Stomach (tissue), 9 donors: ENCODE data around the gene SLC16A10. TPM values are rescaled to one million over a fixed set of nuclear protein-coding genes. Genes with fewer than 3 reads are reported as not detected.

ENCODE experiments used
- DNase-seq, 2 donors: peaks; one replicate each; pipeline versions ENCODE4 v3.0.0 to v3.0.0-alpha.2; 2013 to 2019
- H3K27ac ChIP-seq, 5 donors: fragments of 200-600 bp in 4 of 5; sonication (generic) in 4 of 5; one replicate each; pipeline ENCODE4 v1.5.1; 2013 to 2019; ENCODE audit warnings: mild to moderate bottlenecking in 1 of 5, moderate library complexity in 1 of 5
- H3K27me3 ChIP-seq, 3 donors: fragments of 200-600 bp; sonication (generic); one replicate each; pipeline ENCODE4 v1.5.1; 2017 to 2019; ENCODE audit warnings: mixed run types in 1 of 3
- H3K36me3 ChIP-seq, 4 donors: fragments of 200-600 bp; sonication (generic); 1 replicate in 3 of 4; 2 replicates in 1 of 4; pipeline ENCODE4 v1.5.1; 2016 to 2019
- H3K4me1 ChIP-seq, 4 donors: fragments of 200-600 bp; sonication (generic); one replicate each; pipeline ENCODE4 v1.5.1; 2016 to 2019
- H3K4me3 ChIP-seq, 4 donors: fragments of 200-600 bp; sonication (generic) in 3 of 4; one replicate each; pipeline ENCODE4 v1.5.1; 2016 to 2019; ENCODE audit warnings: mild to moderate bottlenecking in 1 of 4
- H3K9me3 ChIP-seq, 4 donors: fragments of 200-600 bp; sonication (generic); one replicate each; pipeline ENCODE4 v1.5.1; 2016 to 2019
- CTCF ChIP-seq, 7 experiments: fragments of 450-650 bp in 4 of 7; fragments of 200-600 bp in 3 of 7; sonication (generic) in 3 of 7; IDR thresholded peaks; one replicate each; pipeline ENCODE4 v1.5.1; 2016 to 2019; ENCODE audit warnings: antibody characterized with exemption in 7 of 7, control low read depth in 2 of 7, mild to moderate bottlenecking in 1 of 7
- EP300 ChIP-seq: sonication (generic); formaldehyde crosslinking; IDR thresholded peaks from one replicate; pipeline ENCODE4 v1.6.1; 2017; ENCODE audit warnings: antibody characterized with exemption
- POLR2A ChIP-seq, 4 donors: fragments of 450-650 bp; IDR thresholded peaks; one replicate each; pipeline ENCODE4 v1.6.1; 2016; ENCODE audit warnings: antibody characterized with exemption in 4 of 4, control low read depth in 2 of 4, mild to moderate bottlenecking in 1 of 4, moderate library complexity in 1 of 4
- POLR2AphosphoS5 ChIP-seq, 3 donors: sonication (generic); formaldehyde crosslinking; IDR thresholded peaks; one replicate each; pipeline ENCODE4 v1.6.1; 2016; ENCODE audit warnings: antibody characterized with exemption in 3 of 3
- WGBS, 5 donors: extraction: QIAGEN DNeasy Blood & Tissue Kit in 3 of 5; methylation state at CpG; one replicate each; pipeline versions ENCODE4 v1.1.5 to v1.1.7; 2013 to 2018; 5-methylcytosine and 5-hydroxymethylcytosine counted together
- intact Hi-C: fragments of 100-400 bp; cut with DNase I; formaldehyde crosslinking; loops from one replicate; pipeline ENCODE4 v1.15.1; 2023; ENCODE audit warnings: low total_unique reads
- polyA plus RNA-seq, 3 donors: library from polyadenylated mRNA; stranded (reverse); fragments of 200-250 nt; gene quantifications; one replicate each; pipeline ENCODE4 v1.2.3, GENCODE V29; 2013
- total RNA-seq, 5 donors: library from RNA; depleted of rRNA; stranded (reverse); fragments of >200 nt; gene quantifications; one replicate each; pipeline versions ENCODE4 v1.1.0 to v1.2.3, GENCODE V29; 2014 to 2016
- donor health status: healthy with polysubstance abuse.
- donor health status: Bipolar disorder and iron deficiency.
- donor health status: healthy.

Gene SLC16A10
- total and polyA plus RNA-seq, 8 donors = 0.46 to 206 (median 8.5) TPM

GRCh38 chr6:111147440-111147839, 60.1 kb downstream of the SLC16A10 start:
- Histone ChIP-seq H3K36me3 (no peaks in the 10 kb centered on the region), H3K4me1 (peaks cover 0 to 11% (median 5%) of the 10 kb centered on the region in 4 donors)

GRCh38 chr6:111148110-111148509, 60.8 kb downstream of the SLC16A10 start:
- no peak for TF ChIP-seq POLR2A (IDR thresholded peaks at IDR 0.05)
- no peak for TF ChIP-seq CTCF (IDR thresholded peaks at IDR 0.05)
- TF ChIP-seq EP300 = no peak
- TF ChIP-seq POLR2AphosphoS5 (IDR thresholded peaks at IDR 0.05) = no peak
- no peak overlapping the region for H3K27ac ChIP-seq
- no peak overlapping the region for H3K4me3 ChIP-seq
- no peaks in the 10 kb centered on the region for H3K36me3 ChIP-seq
- WGBS, 5 donors = 30 to 68% (median 40%) methylated on average over 1 of the region's 1 CpG
- H3K4me1 ChIP-seq = peaks cover 0 to 11% (median 5%) of the 10 kb centered on the region in 4 donors
- no peaks in the 10 kb centered on the region for H3K9me3 ChIP-seq
- H3K27me3 ChIP-seq = no peaks in the 10 kb centered on the region
- intact Hi-C loops = no loop called here
- no peak for DNase-seq

More at GRCh38 chr6:111147440-111147839, 60.1 kb downstream of the SLC16A10 start:
- H3K9me3 ChIP-seq = no peaks in the 10 kb centered on the region
- no peak overlapping the region for H3K27ac ChIP-seq
- intact Hi-C loops = no loop called here
- WGBS, 5 donors = 64 to 73% (median 72%) methylated on average over 3 of the region's 3 CpGs
- DNase-seq = no peak
- H3K27me3 ChIP-seq = no peaks in the 10 kb centered on the region
- no peak overlapping the region for H3K4me3 ChIP-seq
- TF ChIP-seq POLR2A (IDR thresholded peaks at IDR 0.05) (no peak), EP300 (no peak), CTCF (IDR thresholded peaks at IDR 0.05) (no peak), POLR2AphosphoS5 (IDR thresholded peaks at IDR 0.05) (no peak)

DNA sequence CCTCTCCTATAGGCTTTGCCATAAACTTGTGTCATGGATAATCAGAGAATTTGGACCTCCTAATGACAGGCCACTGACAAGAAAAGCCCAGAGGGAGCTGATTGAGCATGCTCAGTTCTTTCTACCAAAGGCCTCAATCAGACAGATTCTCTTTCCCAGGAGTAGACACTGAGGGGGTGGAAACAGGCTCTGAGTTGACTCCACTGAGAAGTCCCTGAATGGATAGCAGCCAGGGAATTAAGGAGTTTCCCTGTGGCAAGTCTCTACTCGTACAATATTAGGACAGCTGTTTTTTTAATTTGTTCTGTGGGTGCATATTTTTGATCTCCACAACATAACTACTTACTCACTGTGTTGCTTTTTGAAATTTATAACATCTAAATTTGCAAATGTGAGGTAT, 63.3 kb downstream of the SLC16A10 start:
- Histone ChIP-seq H3K4me1 (peaks cover 0 to 11% (median 5%) of the 10 kb centered on the region in 4 donors), H3K9me3 (no peaks in the 10 kb centered on the region), H3K27ac (no peak overlapping the region), H3K36me3 (no peaks in the 10 kb centered on the region), H3K4me3 (no peak overlapping the region), H3K27me3 (no peaks in the 10 kb centered on the region)
- WGBS, 5 donors = 35 to 70% (median 53%) methylated on average over 1 of the region's 1 CpG
- intact Hi-C loops = no loop called here
- no peak for DNase-seq
- TF ChIP-seq POLR2A (IDR thresholded peaks at IDR 0.05) = no peak
- TF ChIP-seq EP300 = no peak
- no peak for TF ChIP-seq CTCF (IDR thresholded peaks at IDR 0.05)
- TF ChIP-seq POLR2AphosphoS5 (IDR thresholded peaks at IDR 0.05) = no peak

DNA sequence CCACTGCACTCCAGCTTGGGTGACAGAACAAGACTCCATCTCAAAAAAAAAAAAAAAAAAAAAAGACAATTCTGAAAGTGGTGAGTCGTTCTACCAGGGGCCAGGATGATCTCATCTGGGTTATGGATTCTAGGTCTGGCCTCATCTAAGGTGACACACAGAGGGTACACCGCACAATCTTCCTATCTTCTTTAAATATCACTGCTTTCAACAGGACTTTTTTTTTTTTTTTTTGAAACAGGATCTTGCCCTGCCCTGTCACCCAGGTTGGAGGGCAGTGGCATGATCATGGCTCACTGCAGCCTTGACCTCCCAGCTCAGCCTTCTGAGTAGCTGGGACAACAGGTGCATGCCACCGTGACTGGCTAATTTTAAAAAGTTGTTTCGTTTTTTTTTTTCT, 67.7 kb downstream of the SLC16A10 start:
- Histone ChIP-seq H3K4me1 (no peaks in the 10 kb centered on the region), H3K4me3 (no peak overlapping the region), H3K27ac (no peak overlapping the region), H3K27me3 (no peaks in the 10 kb centered on the region), H3K36me3 (no peaks in the 10 kb centered on the region), H3K9me3 (no peaks in the 10 kb centered on the region)
- WGBS, 5 donors = 83 to 90% (median 86%) methylated on average over 4 of the region's 4 CpGs
- intact Hi-C loops = no loop called here
- TF ChIP-seq POLR2A (IDR thresholded peaks at IDR 0.05) (no peak), EP300 (no peak), POLR2AphosphoS5 (IDR thresholded peaks at IDR 0.05) (no peak), CTCF (IDR thresholded peaks at IDR 0.05) (no peak)
- no peak for DNase-seq
